Kidney (tissue), 14 donors: ENCODE measurements around the gene RAD23A. TPM values are rescaled to one million over a fixed set of nuclear protein-coding genes. Genes with fewer than 3 reads are reported as not detected.
A peak's percentile ranks its signal among the peaks of the same experiment; 100 is the strongest.

Experiments
- DNase-seq, 5 donors: peaks; one replicate each; pipeline ENCODE4 v3.0.0-alpha.2; 2013 to 2020
- FAIRE-seq: peaks from 2 replicates; lab custom pipeline; 2012; peaks lifted over from hg19 to GRCh38; lab: Jason Lieb, UNC
- H3K27ac ChIP-seq, 2 donors: one replicate each; pipeline ENCODE4 v1.7.0; 2013; ENCODE audit warnings: low read depth in 2 of 2, low read length in 2 of 2, inconsistent platforms in 1 of 2
- H3K27me3 ChIP-seq: one replicate; pipeline ENCODE4 v1.7.1; 2013; ENCODE audit warnings: low read length, inconsistent platforms; ENCODE audit not compliant: control insufficient read depth, insufficient read depth
- H3K36me3 ChIP-seq, 3 donors: one replicate each; pipeline versions ENCODE4 v1.7.0 to v1.7.1; 2013; ENCODE audit warnings: low read length in 3 of 3, control low read depth in 1 of 3, inconsistent platforms in 1 of 3; ENCODE audit not compliant: insufficient read depth in 3 of 3, control insufficient read depth in 2 of 3
- H3K4me1 ChIP-seq, 3 donors: one replicate each; pipeline versions ENCODE4 v1.7.0 to v1.7.1; 2013; ENCODE audit warnings: low read length in 3 of 3, inconsistent platforms in 1 of 3, low read depth in 1 of 3; ENCODE audit not compliant: control insufficient read depth in 2 of 3, insufficient read depth in 2 of 3
- H3K4me3 ChIP-seq, 3 donors: one replicate each; pipeline versions ENCODE4 v1.7.0 to v1.8.1; 2013; ENCODE audit warnings: low read length in 3 of 3, control low read depth in 1 of 3, inconsistent platforms in 1 of 3
- H3K9ac ChIP-seq, 3 donors: one replicate each; pipeline versions ENCODE4 v1.7.0 to v1.7.1; 2013; ENCODE audit warnings: low read length in 3 of 3, control low read depth in 1 of 3, inconsistent platforms in 1 of 3
- H3K9me3 ChIP-seq, 3 donors: one replicate each; pipeline versions ENCODE4 v1.7.0 to v1.7.1; 2013; ENCODE audit warnings: low read length in 3 of 3, control low read depth in 1 of 3, inconsistent platforms in 1 of 3; ENCODE audit not compliant: control insufficient read depth in 2 of 3, insufficient read depth in 1 of 3
- intact Hi-C: fragments of 100-400 bp; cut with DNase I; formaldehyde crosslinking; loops from one replicate; pipeline ENCODE4 v1.11.1; 2022
- polyA plus RNA-seq: library from polyadenylated mRNA; stranded (reverse); fragments of 350-450 nt; fragmentation: Illumina TruSeq; extraction: RNeasy Lipid Tissue Mini Kit (QIAGEN cat#74804); gene quantifications from one replicate; pipeline ENCODE4 v1.2.3, GENCODE V29; 2014; ENCODE audit warnings: low read depth, low replicate concordance; ENCODE audit not compliant: insufficient read depth
- total RNA-seq: library from RNA; stranded (reverse); fragmentation: NEBNext Ultra II Directional; extraction: Animal tissue kit (Norgen Biotek cat#: 25700); gene quantifications from one replicate; pipeline ENCODE4 v1.2.1, GENCODE V29; 2021
- TF ChIP-seq, protein P1 (sequence below): IDR thresholded peaks from 3 replicates; pipeline ENCODE4 v1.5.1; 2012; ENCODE audit warnings: mild to moderate bottlenecking, moderate library complexity, borderline replicate concordance; ENCODE audit not compliant: insufficient read depth; ENCODE audit errors: extremely low read depth
- donor health status: control.
- donor health status: control.
- donor health status: control.
- donor health status: control.
- donor health status: control.
- donor health status: DM: yes; HTN: yes; CAD: no.
- donor health status: Normal renal cell carcinoma (clear cell type).

The RAD23A gene
- total and polyA plus RNA-seq, 2 donors from 2014 or later: 79.2 to 105 TPM

DNA sequence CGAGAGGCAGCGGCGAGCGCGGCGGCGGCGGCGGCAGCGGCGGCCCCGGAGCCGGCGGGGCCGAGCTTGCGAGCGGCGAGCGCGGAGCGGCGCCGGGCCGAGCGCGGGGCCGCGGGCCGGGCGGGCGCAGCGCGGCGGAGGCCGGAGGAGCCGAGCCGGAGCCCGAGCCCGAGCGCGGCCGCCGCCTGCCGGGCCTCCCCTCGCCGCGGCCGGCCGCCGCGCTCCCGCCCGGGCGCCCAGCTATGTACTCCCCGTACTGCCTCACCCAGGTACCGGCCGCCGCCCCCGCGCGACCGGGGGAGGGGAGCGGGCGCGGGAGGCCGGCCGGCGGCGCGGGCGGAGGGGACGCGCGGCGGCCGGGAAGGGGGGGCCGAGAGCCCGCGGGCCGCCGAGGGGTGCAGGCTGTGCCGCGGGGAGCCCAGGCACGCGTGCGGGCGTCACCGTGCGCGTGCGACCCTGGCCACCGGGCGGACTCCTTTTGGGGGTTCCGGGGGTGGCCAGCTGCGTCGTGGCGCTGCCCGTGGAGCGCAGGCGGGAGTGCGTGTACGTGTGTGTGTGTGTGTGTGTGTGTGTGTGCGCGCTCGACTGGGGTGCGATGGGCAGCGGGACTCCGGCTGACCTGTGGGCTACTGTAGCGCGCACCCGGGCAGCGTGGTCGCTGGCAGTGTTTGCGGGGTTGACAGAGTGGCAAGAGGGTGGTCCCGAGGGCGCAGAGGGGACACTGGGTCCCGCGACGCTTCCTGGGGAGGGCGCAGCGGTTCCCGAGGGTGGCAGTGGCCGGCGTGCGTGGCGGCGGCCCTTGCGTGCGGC is 50.1 kb downstream of the RAD23A start:
- TF ChIP-seq, protein P1, sequence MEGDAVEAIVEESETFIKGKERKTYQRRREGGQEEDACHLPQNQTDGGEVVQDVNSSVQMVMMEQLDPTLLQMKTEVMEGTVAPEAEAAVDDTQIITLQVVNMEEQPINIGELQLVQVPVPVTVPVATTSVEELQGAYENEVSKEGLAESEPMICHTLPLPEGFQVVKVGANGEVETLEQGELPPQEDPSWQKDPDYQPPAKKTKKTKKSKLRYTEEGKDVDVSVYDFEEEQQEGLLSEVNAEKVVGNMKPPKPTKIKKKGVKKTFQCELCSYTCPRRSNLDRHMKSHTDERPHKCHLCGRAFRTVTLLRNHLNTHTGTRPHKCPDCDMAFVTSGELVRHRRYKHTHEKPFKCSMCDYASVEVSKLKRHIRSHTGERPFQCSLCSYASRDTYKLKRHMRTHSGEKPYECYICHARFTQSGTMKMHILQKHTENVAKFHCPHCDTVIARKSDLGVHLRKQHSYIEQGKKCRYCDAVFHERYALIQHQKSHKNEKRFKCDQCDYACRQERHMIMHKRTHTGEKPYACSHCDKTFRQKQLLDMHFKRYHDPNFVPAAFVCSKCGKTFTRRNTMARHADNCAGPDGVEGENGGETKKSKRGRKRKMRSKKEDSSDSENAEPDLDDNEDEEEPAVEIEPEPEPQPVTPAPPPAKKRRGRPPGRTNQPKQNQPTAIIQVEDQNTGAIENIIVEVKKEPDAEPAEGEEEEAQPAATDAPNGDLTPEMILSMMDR: no peak
- Histone ChIP-seq H3K9ac (peak overlapping the region in 2 of 3 donors; percentile 40 to 73), H3K36me3 (peaks cover 0 to 3% (median 0%) of the 10 kb centered on the region in 3 donors), H3K27me3 (peaks cover 13% of the 10 kb centered on the region), H3K4me1 (peaks cover 0 to 15% (median 2%) of the 10 kb centered on the region in 3 donors), H3K9me3 (no peaks in the 10 kb centered on the region), H3K4me3 (peak overlapping the region; percentile 56 to 64 (median 64)), H3K27ac (peak overlapping the region; percentile 22 to 69)
- intact Hi-C loops: no loop called here
- DNase-seq (peak in 2 of 5 donors; percentile 21 to 80), FAIRE-seq (no peak)

DNA sequence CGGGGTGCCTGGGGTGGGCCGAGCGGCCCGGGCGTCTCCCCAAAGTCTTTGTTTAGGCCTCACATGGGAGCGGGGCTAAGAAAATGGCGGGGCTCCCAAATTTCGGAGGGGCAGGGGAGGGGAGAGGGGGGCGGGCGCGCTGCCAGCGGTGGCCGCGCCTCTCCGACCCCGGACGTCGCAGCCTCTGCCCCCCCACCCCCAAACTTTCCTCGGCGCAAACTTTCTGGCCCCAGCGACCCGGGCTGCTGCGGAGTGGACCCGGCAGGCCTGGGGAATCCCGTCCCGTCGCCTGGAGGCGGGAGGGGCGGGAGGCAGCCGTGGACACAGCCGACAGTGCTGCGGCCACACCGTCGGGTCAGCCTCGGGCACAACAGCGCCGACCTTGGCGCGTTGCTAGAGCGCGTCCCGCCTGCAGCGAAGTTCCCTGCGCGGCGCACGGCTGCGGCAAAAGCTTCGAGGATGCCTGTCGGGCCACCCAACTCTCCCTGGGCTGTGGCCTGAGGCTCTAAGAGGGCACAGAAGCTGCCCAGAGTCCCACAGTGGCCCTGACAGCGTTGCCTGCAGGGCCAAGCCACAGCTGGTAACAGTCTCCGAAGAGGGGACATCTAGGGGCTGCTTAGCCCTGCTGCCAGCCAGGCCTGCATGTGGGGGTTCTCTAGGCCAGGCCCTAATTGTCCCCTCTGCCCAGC is 50.9 kb downstream of the RAD23A start:
- DNase-seq: peak in 1 of 5 donors; percentile 80
- H3K4me1 ChIP-seq: peaks cover 0 to 15% (median 2%) of the 10 kb centered on the region in 3 donors
- peak overlapping the region; percentile 4 to 64 (median 64) for H3K4me3 ChIP-seq
- no peaks in the 10 kb centered on the region for H3K9me3 ChIP-seq
- no peak overlapping the region for H3K27ac ChIP-seq
- intact Hi-C loops: no loop called here
- peaks cover 0 to 3% (median 0%) of the 10 kb centered on the region in 3 donors for H3K36me3 ChIP-seq
- peaks cover 11% of the 10 kb centered on the region for H3K27me3 ChIP-seq
- TF ChIP-seq, protein P1: no peak
- H3K9ac ChIP-seq: peak overlapping the region in 1 of 3 donors; percentile 40
- FAIRE-seq: no peak

DNA sequence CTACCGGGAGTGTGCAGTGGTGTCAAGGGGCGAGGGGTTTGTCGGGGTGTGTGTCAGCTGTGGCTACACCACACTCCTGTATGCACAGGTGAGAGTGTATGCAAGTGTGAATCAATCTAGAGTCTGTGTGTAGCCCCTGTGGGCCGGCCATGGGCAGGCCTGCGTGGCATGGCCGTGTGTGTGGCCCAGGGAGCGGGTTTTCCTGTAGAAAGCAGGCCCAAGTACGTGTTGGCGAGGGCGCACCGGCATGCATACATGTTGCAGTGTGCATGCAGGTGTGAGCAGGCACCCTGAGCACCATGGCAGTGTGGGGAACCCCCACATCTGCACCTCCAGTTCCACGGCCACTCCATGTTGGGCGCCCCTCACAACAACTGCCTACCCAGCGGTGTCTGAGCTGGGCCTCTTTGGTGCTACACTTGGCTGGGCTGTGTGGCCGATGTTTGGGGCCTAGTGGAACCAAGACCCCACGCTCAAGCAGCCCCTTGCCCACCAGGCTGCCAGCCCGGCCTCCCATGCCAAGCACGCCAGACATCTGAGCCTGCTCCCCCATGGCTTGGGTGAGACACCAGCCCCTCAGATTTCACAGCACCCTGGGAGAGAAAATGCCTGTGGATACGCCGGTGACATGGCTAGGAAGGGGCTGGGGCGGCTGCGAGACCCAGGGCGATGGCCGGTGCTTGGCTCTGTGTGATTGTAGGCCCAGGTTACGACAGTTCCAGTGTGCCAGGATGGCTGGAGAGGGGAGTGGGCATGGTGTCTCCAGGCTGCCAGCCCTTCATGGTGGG is 51.7 kb downstream of the RAD23A start:
- intact Hi-C loops: no loop called here
- Histone ChIP-seq H3K4me1 (peaks cover 0 to 15% (median 2%) of the 10 kb centered on the region in 3 donors), H3K9ac (no peak overlapping the region), H3K9me3 (no peaks in the 10 kb centered on the region), H3K4me3 (peak overlapping the region in 2 of 3 donors; percentile 4 to 64), H3K36me3 (peaks cover 0 to 3% (median 0%) of the 10 kb centered on the region in 3 donors), H3K27me3 (peaks cover 11% of the 10 kb centered on the region), H3K27ac (no peak overlapping the region)
- FAIRE-seq (no peak), DNase-seq (no peak)
- TF ChIP-seq, protein P1: no peak
